Neural crest cell (in vitro differentiated cells): ENCODE results near the gene PTPN13. TPM values are rescaled to one million over a fixed set of nuclear protein-coding genes. Genes with fewer than 3 reads are reported as not detected.

Source experiments
- DNase-seq: peaks from one replicate; pipeline ENCODE4 v3.0.0; 2021; ENCODE audit warnings: low read depth, mixed read lengths, low spot score
- H3K27ac Mint-ChIP-seq: one replicate; pipeline ENCODE4 v1.8.0; 2021; ENCODE audit warnings: mild to moderate bottlenecking, mixed read lengths; ENCODE audit not compliant: unreplicated experiment
- H3K27me3 Mint-ChIP-seq: 2 replicates; pipeline ENCODE4 v1.8.0; 2021; ENCODE audit warnings: low read depth, mild to moderate bottlenecking, mixed read lengths
- H3K36me3 Mint-ChIP-seq: 2 replicates; pipeline ENCODE4 v1.8.0; 2021; ENCODE audit warnings: low read depth, mild to moderate bottlenecking, mixed read lengths
- H3K4me1 Mint-ChIP-seq: 2 replicates; pipeline ENCODE4 v1.8.0; 2021; ENCODE audit warnings: mixed read lengths
- H3K4me3 Mint-ChIP-seq: one replicate; pipeline ENCODE4 v1.8.0; 2021; ENCODE audit warnings: mild to moderate bottlenecking, mixed read lengths
- H3K9me3 Mint-ChIP-seq: 2 replicates; pipeline ENCODE4 v1.8.0; 2021; ENCODE audit warnings: mixed read lengths
- total RNA-seq: library from RNA; stranded (reverse); gene quantifications from 2 replicates; pipeline ENCODE4 v1.2.1, GENCODE V29; 2021
- TF ChIP-seq, protein P1 (sequence below): fragments of 200-600 bp; sonication (generic); conservative IDR thresholded peaks from 2 replicates; pipeline ENCODE4 v1.5.0; 2021; ENCODE audit warnings: antibody characterized with exemption, mild to moderate bottlenecking

The PTPN13 gene
- total RNA-seq, 1 donor from 2014 or later, result 65.6 TPM

DNA sequence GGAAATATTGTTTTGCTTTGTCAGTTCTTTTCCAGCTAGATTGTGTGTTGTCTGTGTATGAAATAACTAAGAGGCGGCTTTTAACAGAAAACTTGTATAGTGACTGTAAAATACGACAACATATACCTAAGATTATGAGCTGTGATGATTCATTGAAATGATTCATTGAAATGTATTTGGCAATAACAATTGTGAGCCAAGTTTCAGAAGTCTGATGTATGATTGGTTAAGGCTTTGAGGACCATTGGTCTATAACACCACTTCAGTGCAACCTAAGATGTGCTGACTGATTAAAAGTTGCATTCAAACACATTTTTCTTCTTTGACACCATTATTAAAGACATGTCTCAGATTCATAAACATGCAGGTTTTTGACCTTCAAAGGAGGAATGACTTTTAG lies 76.6 kb downstream of the PTPN13 start:
- DNase-seq, result no peak
- peaks cover 4% of the 10 kb centered on the region for H3K9me3 Mint-ChIP-seq
- TF ChIP-seq, protein P1, sequence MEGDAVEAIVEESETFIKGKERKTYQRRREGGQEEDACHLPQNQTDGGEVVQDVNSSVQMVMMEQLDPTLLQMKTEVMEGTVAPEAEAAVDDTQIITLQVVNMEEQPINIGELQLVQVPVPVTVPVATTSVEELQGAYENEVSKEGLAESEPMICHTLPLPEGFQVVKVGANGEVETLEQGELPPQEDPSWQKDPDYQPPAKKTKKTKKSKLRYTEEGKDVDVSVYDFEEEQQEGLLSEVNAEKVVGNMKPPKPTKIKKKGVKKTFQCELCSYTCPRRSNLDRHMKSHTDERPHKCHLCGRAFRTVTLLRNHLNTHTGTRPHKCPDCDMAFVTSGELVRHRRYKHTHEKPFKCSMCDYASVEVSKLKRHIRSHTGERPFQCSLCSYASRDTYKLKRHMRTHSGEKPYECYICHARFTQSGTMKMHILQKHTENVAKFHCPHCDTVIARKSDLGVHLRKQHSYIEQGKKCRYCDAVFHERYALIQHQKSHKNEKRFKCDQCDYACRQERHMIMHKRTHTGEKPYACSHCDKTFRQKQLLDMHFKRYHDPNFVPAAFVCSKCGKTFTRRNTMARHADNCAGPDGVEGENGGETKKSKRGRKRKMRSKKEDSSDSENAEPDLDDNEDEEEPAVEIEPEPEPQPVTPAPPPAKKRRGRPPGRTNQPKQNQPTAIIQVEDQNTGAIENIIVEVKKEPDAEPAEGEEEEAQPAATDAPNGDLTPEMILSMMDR, result no peak
- no peak overlapping the region for H3K27ac Mint-ChIP-seq
- H3K27me3 Mint-ChIP-seq, result no peaks in the 10 kb centered on the region
- H3K4me1 Mint-ChIP-seq, result peaks cover 6% of the 10 kb centered on the region
- H3K36me3 Mint-ChIP-seq, result peaks cover 21% of the 10 kb centered on the region
- H3K4me3 Mint-ChIP-seq, result no peak overlapping the region

DNA sequence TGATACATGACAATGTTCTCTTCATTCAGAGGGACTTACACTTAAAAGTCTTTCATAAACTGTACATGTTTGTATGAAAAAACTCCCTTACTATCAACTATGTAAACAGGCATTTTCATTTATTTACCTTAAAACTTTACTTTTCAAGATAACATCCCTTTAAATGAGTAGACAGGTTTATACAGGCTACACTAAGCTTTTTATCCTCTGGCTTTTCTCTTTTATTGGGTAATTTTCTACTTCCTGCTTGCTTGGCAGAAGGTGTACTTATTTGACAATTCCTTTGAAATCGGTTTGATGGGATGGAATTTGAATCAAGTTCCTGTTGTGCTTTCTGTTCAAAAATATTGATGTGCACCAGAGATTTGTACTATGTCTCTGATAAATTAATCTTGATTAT lies 81.4 kb downstream of the PTPN13 start:
- TF ChIP-seq, protein P1, result no peak

DNA sequence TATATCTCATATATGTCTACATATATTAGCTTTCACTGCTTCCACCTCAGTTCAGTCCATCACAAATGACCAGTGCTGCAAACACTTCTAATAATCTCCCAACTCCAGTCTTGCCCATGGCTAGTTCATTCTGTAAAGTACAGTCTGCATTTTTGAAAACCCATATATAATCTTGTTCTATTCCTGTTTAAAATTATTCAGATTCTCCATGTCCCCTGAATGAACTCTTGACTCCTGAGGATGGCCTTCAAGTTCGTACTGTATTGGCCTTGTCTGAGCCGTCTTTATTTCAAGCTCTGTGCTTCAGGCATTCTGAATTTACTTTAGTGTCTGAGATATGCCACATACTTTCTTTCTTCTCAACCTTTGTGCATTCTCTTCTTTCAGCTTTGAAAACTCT lies 84.7 kb downstream of the PTPN13 start:
- Mint-ChIP-seq H3K27ac (no peak overlapping the region), H3K4me1 (peaks cover 11% of the 10 kb centered on the region), H3K9me3 (peaks cover 2% of the 10 kb centered on the region), H3K27me3 (no peaks in the 10 kb centered on the region), H3K4me3 (no peak overlapping the region), H3K36me3 (peaks cover 8% of the 10 kb centered on the region)
- no peak for DNase-seq
- TF ChIP-seq, protein P1, result no peak

More for the DNA sequence above, 81.4 kb downstream of the PTPN13 start:
- H3K4me1 Mint-ChIP-seq, result peaks cover 11% of the 10 kb centered on the region
- H3K4me3 Mint-ChIP-seq, result no peak overlapping the region
- H3K36me3 Mint-ChIP-seq, result peaks cover 21% of the 10 kb centered on the region
- peaks cover 3% of the 10 kb centered on the region for H3K9me3 Mint-ChIP-seq
- no peak overlapping the region for H3K27ac Mint-ChIP-seq
- H3K27me3 Mint-ChIP-seq, result no peaks in the 10 kb centered on the region
- no peak for DNase-seq

DNA sequence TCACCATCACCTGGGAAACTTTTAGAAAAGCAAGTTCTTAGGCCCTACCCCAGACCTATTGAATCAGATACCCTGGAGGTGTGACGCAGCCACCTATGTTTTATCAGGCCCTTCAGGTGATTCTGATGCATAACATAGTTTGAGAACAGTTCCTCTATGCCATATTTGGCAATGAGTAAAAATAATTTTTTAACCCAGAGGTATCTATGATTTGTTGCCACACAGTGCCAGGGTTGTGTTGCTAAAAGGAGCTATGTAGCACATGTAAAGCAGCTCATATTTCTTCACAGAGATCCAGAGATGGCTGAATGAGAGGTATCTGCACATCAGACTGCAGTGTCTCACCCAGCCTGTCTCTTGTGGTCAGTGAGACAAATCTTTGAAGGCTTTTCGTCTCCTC lies 85.3 kb downstream of the PTPN13 start:
- Mint-ChIP-seq H3K9me3 (peaks cover 2% of the 10 kb centered on the region), H3K27ac (no peak overlapping the region), H3K4me3 (no peak overlapping the region), H3K36me3 (peaks cover 7% of the 10 kb centered on the region), H3K4me1 (peaks cover 11% of the 10 kb centered on the region), H3K27me3 (no peaks in the 10 kb centered on the region)
- TF ChIP-seq, protein P1, result no peak
- DNase-seq, result no peak

DNA sequence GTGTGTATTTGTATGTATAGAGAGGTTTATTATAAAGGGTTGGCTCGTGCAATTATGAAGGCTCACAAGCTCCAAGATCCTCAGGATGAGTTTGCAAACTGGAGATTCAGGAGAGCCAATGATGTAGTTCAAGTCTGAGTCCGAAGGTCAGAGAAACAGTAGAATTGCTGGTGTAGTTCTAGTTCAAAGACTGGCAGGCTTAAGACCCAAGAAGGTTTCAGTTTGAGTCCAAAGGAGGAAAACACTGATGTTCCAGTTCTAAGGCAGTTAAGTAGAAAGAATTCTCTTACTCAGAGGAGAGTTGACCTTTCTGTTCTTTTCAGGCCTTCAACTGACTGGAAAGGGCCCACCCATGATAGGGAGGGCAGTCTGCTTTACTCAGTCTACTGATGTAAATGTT lies 89.1 kb downstream of the PTPN13 start:
- no peak overlapping the region for H3K27ac Mint-ChIP-seq

More for the DNA sequence above, 89.1 kb downstream of the PTPN13 start:
- no peak overlapping the region for H3K4me3 Mint-ChIP-seq
- DNase-seq, result no peak
- H3K9me3 Mint-ChIP-seq, result no peaks in the 10 kb centered on the region
- TF ChIP-seq, protein P1, result no peak
- peaks cover 2% of the 10 kb centered on the region for H3K36me3 Mint-ChIP-seq
- H3K4me1 Mint-ChIP-seq, result peaks cover 20% of the 10 kb centered on the region
- H3K27me3 Mint-ChIP-seq, result no peaks in the 10 kb centered on the region
